ENCODE results near the gene DCUN1D3. TPM values are rescaled to one million over a fixed set of nuclear protein-coding genes. Genes with fewer than 3 reads are reported as not detected.

Gene DCUN1D3
- total RNA-seq, 1 donor from 2014 or later = 12.4 TPM

DNA sequence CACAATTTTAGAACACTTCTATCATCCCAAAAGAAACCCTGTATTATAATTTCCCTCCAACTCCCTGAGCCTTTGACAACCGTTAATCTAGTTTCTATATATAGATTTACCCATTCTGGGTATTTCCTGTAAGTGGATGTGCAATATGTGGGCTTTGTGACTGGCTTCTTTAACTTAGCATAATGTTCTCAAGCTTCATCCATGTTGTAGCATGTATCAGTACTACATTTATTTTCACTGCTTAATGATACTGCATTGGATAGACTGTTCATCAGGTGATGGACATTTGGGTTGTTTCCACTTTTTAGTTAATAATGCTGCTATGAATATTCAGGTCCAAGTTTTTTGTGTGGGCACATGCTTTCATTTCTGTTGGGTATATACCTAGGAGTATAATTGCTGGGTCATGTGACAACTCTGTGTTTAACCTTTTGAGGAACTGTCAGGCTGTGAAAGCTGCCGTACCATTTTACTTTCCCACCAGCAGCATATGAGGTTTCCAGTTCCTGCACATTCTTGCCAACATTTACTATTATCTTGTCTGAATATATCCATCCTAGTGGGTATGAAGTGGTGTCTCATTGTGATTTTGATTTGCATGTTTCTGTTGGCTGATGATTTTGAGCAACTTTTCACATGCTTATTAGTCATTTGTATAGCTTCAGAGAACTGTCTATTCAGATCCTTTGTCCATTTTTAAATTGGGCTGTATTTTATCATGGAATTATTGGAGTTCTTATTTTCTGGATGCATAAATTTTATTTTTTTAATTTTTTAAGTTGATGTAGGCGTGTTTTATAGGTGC, 77.4 kb downstream of the DCUN1D3 start:
- Mint-ChIP-seq H3K4me3 (no peak overlapping the region), H3K27me3 (ENCODE audit: low read depth) (no peaks in the 10 kb centered on the region), H3K9me3 (no peaks in the 10 kb centered on the region), H3K27ac (no peak overlapping the region), H3K4me1 (no peaks in the 10 kb centered on the region), H3K36me3 (peaks cover 8% of the 10 kb centered on the region)
- TF ChIP-seq CTCF (IDR thresholded peaks at IDR 0.05; ENCODE audit: unreplicated experiment) = no peak
- no peak for DNase-seq (ENCODE audit: low spot score in 2 of 2, unreplicated experiment in 2 of 2)

DNA sequence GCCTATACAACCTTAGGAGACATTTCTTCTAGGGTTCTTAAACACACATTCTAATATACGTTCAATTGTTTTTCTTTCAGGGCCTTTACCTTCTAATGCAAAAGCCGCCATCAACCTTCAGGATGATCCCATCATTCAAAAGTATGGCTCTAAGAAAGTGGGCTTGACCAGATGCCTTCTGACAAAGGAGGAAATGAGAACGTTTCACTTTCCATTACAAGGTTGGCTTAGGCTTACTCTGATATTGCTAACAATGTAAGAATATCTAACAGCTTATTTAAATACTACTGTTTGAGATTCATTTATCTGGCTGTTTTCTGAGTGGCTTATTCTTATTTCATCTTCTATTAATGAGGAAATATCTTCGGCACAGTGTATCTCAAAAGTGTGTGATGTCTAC, 78.5 kb downstream of the DCUN1D3 start:
- no peaks in the 10 kb centered on the region for H3K9me3 Mint-ChIP-seq
- H3K4me3 Mint-ChIP-seq = no peak overlapping the region
- H3K4me1 Mint-ChIP-seq = no peaks in the 10 kb centered on the region
- peaks cover 8% of the 10 kb centered on the region for H3K36me3 Mint-ChIP-seq
- no peak overlapping the region for H3K27ac Mint-ChIP-seq
- H3K27me3 Mint-ChIP-seq (ENCODE audit: low read depth) = no peaks in the 10 kb centered on the region
- TF ChIP-seq CTCF (IDR thresholded peaks at IDR 0.05; ENCODE audit: unreplicated experiment) = no peak
- no peak for DNase-seq (ENCODE audit: low spot score in 2 of 2, unreplicated experiment in 2 of 2)

DNA sequence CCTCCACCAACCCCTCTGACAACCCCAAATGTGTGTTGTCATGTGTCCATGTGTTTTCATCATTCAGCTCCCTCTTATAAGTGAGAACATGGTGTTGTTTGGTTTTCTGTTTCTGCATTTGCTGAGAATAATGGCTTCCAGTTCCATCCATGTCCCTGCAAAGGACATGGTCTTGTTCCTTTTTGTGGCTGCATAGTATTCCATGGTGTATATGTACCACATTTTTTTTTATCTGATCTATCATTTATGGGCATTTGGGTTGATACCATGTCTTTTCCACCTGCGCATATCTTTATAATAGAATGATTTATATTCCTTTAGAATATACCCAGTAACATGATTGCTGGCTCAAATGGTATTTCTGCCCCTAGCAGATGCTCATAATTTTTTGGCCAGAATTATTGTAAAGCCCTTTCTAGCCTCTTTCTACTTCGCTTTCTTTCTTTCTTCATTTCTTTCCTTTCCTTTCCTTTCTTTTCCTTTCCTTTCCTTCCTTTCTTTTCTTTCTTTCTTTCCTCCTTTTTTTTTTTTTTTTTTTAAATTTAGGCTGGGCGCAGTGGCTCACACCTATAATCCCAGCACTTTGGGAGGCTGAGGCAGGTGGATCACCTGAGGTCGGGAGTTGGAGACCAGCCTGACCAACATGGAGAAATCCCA, 81.1 kb downstream of the DCUN1D3 start:
- Mint-ChIP-seq H3K27ac (no peak overlapping the region), H3K4me1 (no peaks in the 10 kb centered on the region), H3K36me3 (peaks cover 8% of the 10 kb centered on the region), H3K27me3 (ENCODE audit: low read depth) (no peaks in the 10 kb centered on the region), H3K4me3 (no peak overlapping the region), H3K9me3 (no peaks in the 10 kb centered on the region)
- no peak for TF ChIP-seq CTCF (IDR thresholded peaks at IDR 0.05; ENCODE audit: unreplicated experiment)
- DNase-seq (ENCODE audit: low spot score in 2 of 2, unreplicated experiment in 2 of 2) = no peak

- H3K9me3 Mint-ChIP-seq = no peaks in the 10 kb centered on the region
- H3K36me3 Mint-ChIP-seq = no peaks in the 10 kb centered on the region
- no peaks in the 10 kb centered on the region for H3K27me3 Mint-ChIP-seq (ENCODE audit: low read depth)
- TF ChIP-seq CTCF (IDR thresholded peaks at IDR 0.05; ENCODE audit: unreplicated experiment) = no peak
- no peak overlapping the region for H3K27ac Mint-ChIP-seq
- no peak overlapping the region for H3K4me3 Mint-ChIP-seq
- no peaks in the 10 kb centered on the region for H3K4me1 Mint-ChIP-seq
- DNase-seq (ENCODE audit: low spot score in 2 of 2, unreplicated experiment in 2 of 2) = no peak
Measured at GRCh38 chr16:20814784-20815183, 85.4 kb downstream of the DCUN1D3 start.

GRCh38 chr16:20812510-20812909, 87.6 kb downstream of the DCUN1D3 start:
- H3K27ac Mint-ChIP-seq = no peak overlapping the region
- H3K36me3 Mint-ChIP-seq = no peaks in the 10 kb centered on the region
- H3K4me1 Mint-ChIP-seq = no peaks in the 10 kb centered on the region
- TF ChIP-seq CTCF (IDR thresholded peaks at IDR 0.05; ENCODE audit: unreplicated experiment) = no peak
- no peaks in the 10 kb centered on the region for H3K27me3 Mint-ChIP-seq (ENCODE audit: low read depth)
- no peak for DNase-seq (ENCODE audit: low spot score in 2 of 2, unreplicated experiment in 2 of 2)
- H3K4me3 Mint-ChIP-seq = no peak overlapping the region
- H3K9me3 Mint-ChIP-seq = no peaks in the 10 kb centered on the region
